Measurements from ENCODE around the gene PLEKHA5.

DNA sequence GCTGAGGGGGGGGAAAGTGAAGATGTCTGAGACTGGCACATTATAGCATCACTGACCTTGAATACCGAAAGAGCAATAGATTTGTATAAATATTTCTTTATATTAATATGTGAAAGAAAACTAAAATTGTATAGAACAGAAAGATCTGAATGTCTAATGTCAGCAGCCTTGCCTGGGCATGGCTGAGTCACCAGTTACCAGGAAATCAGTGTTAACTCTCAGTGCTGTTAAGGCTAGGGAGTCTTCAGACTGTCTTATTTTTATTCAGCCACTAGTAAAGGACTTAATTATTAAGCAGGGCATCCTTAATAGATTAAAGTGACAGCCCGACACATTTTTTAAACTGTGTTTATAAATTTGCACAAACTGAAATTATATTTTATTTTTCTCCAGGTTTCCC is 186.9 kb downstream of the PLEKHA5 start:
- TF ChIP-seq, protein P1, sequence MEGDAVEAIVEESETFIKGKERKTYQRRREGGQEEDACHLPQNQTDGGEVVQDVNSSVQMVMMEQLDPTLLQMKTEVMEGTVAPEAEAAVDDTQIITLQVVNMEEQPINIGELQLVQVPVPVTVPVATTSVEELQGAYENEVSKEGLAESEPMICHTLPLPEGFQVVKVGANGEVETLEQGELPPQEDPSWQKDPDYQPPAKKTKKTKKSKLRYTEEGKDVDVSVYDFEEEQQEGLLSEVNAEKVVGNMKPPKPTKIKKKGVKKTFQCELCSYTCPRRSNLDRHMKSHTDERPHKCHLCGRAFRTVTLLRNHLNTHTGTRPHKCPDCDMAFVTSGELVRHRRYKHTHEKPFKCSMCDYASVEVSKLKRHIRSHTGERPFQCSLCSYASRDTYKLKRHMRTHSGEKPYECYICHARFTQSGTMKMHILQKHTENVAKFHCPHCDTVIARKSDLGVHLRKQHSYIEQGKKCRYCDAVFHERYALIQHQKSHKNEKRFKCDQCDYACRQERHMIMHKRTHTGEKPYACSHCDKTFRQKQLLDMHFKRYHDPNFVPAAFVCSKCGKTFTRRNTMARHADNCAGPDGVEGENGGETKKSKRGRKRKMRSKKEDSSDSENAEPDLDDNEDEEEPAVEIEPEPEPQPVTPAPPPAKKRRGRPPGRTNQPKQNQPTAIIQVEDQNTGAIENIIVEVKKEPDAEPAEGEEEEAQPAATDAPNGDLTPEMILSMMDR (IDR thresholded peaks at IDR 0.05): no peak
- no peak for TF ChIP-seq POLR2A (IDR thresholded peaks at IDR 0.05)
